CD4-positive, alpha-beta T cell treated with Interleukin-17A for 1 hour (primary cell): Measurements from ENCODE around the gene GIGYF1.
"Not testable (repeated sequence)": the region's sequence is repeated elsewhere in the genome, so short reads cannot be mapped to it uniquely, and the experiment has no call there.

Experiments
- DNase-seq: peaks from one replicate; pipeline ENCODE4 v3.0.0-alpha.2; 2020

GIGYF1 gene

DNA sequence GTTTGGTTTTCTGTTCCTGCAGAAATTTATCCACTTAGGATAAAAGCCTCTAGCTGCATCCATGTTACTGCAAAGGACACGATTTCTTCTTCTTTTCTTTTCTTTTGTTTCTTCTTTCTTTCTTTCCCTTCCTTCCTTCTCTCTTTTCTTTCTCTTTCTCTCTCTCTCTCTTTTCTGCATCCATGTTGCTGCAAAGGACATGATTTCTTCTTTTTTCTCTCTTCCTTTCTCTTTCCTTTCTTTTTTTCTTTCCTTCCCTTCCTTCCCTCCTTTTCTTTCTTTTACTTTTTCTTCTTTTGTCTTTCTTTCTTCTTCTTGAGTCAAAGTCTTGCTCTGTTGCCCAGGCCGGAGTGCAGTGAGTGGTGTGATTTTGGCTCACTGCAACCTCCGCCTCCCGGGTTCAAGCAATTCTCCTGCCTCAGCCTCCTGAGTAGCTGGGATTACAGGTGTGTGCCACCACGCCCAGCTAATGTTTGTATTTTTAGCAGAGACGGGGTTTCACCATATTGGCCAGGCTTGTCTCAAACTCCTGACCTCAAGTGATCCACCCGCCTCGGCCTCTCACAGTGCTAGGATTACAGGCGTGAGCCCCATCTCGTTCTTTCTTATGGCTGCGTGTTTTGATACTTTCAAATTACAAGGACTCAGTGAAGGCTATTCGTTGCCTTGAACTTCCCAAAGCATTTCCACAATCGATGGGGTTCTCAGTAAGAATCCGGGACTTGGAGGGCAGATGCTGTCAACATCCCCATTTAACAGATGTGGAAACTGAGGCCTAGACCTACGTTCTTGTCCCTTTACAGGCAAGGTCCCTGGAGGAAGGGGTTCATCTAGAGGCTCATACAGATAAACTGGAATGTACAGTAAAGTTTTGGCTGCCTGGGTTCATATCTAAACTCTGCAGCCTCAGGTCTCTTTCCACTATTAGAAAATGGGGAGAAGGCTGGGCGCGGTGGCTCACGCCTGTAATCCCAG is 22.4 kb downstream of the GIGYF1 start:
- DNase-seq: no peak

DNA sequence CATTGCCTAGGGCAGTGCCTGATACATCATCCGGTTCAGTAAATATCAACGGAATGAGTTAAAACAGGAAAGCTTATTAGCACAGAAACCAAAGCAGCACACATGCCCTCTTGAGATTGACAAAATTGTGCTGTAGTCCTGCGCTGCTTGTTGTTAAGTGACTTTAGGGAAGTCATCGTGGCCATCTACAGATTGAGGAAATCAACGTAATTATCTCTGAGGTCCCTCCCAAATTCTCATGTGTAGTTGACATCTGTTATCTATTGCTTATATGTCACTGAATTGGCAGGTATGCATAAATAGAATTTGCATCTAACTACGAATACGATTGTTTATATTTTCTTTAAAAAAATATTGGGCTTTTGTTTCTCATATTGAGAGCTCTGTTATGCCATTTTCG is 24.0 kb downstream of the GIGYF1 start:
- no peak for DNase-seq

DNA sequence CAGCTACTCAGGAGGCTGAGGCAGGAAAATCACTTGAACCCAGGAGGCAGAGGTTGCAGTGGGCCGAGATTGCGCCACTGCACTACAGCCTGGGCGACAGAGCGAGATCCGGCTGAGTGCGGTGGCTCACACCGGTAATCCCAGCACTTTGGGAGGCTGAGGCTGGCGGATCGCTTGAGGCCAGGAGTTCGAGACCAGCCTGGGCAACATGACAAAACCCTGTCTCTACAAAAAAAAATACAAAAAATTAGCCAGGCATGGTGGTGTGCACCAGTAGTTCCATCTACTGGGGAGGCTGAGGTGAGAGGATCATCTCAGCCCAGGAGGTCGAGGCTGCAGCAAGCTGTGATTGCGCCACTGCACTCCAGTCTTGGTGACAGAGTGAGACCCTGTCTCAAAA is 24.9 kb downstream of the GIGYF1 start:
- DNase-seq: not testable (repeated sequence)

DNA sequence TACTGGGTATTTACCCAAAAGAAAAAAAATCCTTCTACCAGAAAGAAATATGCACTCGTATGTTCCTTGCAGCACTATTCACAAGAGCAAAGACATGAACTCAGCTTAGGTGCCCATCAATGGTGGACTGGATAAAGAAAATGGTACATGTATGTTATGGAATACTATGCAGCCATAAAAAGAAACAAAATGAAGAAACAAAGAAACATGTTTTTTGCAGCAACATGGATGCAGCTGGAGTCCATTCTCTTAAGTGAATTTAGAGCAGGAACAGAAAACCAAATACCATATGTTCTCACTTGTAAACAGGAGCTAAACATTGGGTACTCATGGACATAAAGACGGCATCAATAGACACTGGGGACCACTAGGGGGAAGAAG is 26.0 kb downstream of the GIGYF1 start:
- no peak for DNase-seq

DNA sequence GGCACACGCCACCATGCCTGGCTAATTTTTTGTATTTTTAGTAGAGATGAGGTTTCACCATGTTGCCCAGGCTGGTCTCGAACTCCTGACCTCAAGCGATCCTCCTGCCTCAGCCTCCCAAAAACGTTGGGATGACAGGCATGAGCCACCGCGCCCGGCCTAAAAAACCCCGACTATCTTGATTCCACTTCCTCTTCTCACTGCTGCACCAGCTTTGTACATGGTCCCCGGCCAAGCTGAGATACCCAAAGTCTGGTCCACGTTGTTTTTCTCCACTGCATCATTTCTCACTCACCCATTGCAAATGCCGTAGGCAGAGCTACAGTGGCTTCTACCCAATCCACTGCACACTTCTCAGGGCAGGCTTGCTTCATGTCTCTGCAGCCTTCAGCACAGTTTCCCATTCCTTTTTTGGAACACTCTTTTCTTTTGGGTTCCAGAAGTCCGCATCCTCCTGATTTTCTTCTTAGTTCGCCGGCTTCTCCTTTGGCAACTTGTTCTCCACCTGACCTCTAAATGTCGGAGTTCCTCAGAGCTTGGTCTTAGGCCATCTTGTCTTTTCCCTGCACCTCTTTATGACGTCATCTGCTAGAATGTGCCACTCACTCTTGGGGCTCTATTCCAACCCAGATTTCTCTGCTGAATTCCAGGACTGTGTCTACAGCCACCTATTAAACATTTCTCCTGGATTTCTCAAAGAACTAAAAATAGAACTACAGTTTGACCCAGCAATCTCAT is 26.6 kb downstream of the GIGYF1 start:
- no peak for DNase-seq

DNA sequence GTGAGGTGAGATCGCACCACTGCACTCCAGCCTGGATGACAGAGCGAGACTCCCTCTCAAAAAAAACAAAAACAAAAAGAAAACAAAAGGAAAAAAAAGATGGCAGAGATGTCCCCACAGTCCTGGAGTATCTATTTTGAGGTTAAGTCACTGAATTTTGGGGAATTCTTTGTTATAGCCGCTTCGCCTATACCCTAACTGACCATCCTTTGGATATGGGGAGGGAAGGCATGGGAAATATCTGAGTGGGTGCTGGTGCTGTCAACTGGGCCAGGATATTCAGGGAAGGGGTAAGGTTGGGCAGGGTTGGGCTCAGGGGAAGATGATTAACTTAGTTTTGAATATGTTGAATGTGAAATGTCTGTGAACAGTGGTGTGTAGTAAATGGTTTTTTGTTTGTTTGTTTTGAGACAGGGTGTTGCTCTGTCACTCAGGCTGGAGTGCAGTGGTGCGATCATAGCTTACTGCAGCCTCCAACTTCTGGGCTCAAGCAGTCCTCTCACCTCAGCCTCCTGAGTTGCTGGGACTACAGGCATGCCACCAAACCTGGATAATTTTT is 28.8 kb downstream of the GIGYF1 start:
- no peak for DNase-seq

DNA sequence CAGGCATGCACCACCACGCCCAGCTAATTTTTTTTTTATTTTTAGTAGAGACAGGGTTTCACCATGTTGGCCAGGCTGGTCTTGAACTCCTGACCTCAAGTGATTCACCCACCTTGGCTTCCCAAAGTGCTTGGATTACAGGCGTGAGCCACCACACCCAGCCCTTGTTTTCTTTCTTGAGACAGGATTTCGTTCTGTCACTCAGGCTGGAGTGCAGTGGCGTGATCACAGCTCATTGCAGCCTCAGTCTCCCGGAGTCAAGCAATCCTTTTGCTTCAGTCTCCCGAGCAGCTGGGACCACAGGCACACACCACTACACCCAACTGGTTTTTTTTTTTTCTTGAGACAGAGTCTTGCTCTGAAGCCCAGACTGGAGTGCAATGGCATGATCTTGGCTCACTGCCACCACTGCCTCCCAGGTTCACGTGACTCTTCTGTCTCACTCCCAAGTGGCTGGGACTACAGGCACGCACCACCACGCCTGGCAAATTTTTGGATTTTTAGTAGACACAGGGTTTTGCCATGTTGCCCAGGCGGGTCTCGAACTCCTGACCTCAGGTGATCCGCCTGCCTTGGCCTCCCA is 31.8 kb downstream of the GIGYF1 start:
- DNase-seq: not testable (repeated sequence)

DNA sequence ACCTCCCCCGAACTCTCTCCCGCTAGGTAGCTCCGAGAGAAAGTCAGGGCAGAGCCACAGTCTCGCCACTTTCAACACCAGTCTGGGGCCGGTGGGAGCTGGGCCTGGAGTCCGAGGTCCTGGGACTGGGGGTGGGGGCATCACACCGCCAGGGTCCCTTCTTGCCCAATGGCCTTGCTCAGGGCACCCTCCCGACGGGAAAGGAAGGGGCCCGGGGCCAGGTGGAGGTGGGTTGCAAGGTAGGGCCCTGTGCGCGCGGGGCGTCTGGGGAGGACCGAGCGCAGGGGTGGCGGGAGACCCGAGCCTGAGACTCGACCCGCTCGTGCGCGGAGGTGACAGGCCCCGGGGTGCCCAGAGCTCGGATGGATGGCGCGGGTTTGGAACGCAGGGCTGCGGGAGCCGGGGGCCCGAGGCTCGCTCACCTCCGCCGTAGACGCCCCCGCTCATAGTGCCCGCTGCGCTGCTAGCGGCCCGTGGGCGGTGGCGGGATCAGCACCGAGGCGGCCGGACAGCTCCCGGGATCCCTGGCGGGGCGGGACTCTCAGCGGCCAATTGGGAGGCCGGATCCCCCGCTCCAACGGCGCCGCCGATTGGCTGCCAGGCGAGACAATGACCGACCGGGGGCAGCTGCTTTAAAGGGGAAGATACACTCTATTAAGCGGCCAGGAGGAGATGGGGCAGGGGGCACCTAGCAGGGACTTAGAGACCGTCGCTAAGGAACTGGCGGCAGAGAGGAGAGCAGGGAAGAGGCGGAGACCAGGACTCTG is 38.0 kb downstream of the GIGYF1 start, which contains the start of gene ACTL6B:
ACTL6B (minus strand) TSS at position 541 of the 767 bp plus-strand sequence; CDS start at position 447, 94 bp downstream.
- peak; percentile 57 for DNase-seq

DNA sequence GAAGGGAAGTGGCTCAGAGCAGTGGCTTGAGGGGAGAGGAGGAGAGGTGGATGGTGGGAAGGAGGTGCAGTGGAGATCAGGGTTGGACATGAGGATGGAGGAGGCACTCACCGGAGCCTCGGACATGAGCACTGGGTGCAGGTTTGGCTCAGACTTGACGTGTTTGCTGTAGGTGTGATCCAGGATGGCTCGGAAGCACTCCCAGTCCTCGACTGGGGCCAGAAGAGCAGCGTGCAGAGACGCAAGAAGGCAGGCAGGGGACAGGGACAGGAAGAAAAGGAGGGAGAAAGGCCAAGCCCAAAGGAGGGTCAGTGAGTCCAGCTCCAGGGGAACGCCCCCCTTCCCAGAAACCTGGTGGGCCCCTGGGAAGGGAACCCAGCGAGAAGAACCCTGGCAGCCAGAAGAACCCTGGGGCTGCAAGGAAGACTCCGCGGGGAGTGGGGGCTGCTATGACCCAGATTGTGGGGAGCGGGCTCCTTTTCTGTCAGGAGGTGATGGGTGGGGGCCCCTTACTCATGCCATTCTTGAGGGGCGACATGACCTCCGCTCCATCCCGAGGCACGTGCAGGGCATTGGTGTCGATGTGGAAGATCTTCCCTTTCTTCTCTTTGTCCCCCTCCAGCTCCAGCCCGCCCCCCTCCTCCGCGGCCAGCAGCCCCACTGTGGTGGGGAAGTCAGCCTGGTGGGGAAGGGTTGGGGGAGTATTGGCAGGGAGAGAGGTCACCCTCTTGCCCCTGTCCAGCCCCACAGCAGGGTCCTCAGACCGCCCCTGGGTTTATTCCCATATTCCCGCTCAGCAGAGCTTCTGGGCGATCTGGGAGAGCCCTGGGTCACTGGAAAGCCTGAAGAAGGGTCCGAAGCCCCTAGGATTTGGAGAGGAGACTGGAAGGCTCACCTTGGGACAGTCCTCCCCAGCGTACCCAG is 38.9 kb downstream of the GIGYF1 start:
- no peak for DNase-seq

DNA sequence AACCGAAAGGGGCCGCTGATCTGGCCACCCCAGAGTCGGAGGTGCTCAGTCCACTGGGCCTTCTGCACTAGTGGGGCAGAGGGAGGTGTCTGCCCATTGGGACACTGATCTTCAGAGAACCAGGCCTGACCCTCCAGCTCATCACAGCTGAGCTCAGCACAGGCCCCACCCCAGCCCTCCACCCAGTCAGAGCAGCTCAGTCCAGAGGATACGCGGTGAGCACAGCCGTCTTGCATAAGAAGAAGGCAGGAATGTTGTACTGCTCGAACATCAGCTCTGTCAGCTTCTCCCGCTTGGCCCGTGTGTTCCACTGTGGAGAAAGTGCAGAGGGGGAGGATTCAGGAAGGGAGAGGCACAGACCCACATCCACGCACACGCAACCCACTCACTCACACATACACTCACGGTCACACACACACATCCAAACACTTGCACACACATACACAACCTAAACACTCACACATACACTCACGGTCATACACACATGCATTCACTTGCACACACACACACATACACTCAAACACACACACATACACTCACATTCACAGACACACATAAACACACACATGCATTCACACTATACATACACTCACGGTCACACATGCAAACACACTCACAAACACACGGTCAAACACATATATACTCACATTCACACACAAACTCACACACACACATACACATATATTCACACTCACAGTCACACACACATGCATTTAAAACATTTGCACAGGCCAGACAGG is 44.1 kb downstream of the GIGYF1 start:
- DNase-seq: no peak

DNA sequence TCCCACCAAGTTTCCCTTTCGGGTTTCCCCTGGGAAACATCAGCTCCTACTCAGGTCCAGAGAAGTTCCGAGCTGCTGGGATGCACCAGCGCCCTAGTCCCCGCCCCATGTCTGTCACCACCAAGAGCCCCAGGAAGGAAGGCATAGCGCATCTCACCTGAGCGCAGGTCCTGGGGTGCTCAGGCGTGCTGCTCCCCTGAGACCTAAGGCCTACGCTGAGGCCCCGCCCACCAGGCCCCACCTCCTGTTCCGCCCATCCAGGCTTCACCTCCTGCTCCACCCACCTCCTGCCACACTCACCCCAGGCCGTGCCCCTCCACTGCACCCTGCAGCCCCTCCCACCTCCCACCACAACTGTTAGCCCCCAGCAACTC is 51.5 kb downstream of the GIGYF1 start:
- peak; percentile 32 for DNase-seq

DNA sequence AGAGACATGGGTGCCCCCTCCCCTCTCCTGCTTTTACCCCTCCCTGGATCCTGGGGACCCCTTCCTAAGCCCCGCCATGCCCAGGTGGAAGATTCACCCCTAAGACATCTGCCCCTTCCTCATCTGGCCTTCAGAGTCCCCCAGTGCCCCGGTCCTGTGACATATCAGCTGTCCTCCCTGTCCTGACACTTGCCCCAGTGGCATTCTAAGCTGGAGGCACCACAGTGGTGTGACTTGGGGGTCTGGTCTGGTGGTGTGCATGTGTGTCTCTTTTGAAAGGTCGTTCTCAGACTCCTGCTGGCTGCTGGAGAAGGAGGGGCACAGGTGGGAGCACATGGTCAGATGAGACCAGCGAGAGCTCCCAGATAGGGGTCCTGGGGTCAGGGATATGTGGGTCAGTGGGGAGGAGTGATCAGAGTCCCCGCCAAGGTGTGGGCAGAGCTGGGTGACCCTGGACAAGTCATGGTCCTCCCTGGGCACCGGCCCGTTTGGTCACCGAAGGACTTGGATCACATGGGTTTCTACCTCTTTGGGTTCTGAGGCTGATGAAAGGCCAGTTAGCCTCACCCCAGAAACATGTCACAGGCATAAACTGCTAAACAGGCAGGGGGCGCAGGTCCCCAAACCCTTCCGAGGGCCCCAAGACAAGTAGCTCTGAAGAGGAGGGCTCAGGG is 52.1 kb downstream of the GIGYF1 start:
- DNase-seq: no peak

DNA sequence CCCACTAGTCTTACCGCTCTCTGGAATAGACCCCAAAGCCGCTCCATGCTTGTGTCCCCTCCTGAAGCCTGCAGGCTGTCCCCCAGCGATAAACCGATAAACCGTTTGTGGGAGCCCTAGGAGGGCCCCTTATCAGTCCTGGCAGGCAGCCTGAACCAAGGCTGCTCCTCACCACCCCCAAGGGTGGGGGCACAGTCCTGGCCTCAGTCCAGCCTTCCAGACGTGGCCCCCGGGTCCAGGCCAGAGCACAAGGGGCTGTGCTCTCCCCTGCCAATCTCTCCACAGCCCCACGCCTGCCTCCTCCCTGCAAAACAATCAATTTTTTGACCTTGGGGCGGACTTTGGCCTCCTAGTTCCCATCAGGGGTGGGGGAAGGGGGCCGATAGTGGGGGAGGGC is 52.6 kb downstream of the GIGYF1 start, which contains the start of gene TFR2:
TFR2 (minus strand) TSS at position 90 of the 397 bp plus-strand sequence; CDS start at position 47, 43 bp downstream.
- DNase-seq: no peak

DNA sequence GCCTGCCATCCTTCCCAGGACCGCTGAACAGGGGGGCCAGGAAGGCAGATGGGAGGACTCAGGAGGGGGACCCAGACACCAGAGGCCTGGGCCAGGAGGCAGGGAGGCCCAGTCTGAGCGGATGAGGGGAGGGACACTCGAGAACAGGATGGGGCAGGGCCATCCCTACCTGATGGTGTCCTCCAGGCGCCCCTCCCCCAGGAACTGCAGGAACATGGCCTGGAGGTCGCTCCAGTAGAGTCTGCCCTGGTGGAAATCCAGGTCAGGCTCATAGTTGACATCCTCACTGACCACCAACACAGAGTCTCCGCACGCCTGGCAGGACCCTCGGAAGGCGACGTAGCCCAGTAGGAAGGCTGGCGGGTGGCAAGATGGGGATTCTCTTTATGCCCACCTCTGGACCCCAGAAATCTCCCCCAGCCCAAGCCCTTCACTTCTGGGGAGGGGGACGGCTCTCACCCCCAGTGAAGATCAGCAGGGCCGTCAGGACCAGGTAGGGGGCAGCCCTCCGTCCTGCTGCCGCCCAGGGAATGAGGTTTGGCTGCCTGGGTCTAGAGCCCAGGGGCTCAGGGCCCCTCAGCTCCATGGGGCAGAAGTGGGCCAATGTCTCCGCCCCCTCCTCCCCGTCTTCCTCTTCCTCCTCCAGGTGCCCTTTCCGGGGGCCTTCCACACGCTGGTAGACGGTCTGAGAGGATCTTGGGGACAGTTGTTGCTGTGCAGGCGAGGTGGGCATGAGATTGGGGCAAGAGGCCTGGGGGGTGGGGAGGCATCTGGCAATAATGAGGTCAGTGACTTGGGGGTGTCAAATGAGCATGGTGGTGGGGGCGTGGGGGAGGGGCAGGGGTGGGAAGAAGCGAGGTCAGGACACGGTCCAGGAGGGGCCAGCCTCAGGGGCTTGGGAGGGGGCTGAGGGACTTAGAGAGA is 53.3 kb downstream of the GIGYF1 start:
- no peak for DNase-seq

DNA sequence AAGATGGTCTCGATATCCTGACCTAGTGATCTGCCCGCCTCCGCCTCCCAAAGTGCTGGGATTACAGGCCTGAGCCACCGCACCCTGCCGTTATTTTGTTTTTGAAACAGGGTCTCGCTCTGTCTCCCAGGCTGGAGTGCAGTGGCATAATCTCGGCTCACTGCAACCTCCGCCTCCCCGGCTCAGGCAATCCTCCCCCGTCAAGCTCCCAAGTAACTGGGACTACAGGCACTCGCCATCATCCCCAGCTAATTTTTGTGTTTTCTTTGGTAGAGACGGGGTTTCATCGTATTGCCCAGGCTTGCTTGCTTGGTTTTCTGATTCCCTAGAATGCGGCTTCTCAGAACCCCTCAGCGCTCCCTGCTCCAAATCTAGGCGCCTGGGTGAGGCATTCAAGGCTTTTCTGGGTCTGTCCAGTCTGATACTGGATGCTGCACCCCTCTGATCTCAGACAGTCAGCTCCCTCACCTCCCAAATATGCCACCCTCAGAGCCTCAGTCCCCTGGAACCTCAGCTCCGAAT is 54.0 kb downstream of the GIGYF1 start:
- no peak for DNase-seq

DNA sequence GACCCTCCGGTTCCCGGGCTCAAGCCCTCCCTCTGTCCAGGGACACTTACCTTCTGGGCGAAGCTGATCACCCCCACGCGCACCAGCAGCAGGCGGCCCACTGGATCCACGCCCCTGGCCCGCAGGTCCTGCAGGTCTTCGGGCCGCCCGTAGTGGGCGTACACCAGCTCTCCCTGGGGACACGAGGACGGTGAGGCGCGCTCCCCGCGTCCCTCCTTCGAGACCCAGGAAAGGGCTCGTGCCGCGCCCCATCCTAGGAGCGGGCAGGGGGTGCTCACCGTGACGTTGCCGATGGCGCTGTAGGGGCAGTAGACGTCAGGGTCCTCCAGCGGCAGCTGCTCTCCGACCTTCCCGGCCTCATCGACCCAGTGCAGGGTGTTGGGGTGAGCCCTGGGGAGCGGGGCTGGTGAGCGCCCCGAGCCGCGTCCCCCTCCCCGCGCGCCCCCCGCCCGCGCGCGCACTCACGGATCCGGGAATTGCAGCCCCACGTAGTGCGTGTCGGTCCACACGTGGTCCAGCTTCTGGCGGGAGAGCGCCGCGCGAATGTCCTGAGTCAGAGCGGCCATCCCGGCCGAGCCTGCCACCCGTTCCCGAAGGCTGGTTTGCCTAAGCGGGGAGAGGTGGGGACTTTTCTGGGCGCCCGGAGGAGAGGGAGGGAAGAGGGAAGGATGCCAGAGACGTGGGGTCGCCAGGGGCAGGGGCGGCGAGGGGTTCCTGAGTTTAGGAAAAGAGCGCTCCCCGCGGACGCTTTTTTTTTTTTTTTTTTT is 60.9 kb downstream of the GIGYF1 start:
- peak; percentile 64 for DNase-seq

DNA sequence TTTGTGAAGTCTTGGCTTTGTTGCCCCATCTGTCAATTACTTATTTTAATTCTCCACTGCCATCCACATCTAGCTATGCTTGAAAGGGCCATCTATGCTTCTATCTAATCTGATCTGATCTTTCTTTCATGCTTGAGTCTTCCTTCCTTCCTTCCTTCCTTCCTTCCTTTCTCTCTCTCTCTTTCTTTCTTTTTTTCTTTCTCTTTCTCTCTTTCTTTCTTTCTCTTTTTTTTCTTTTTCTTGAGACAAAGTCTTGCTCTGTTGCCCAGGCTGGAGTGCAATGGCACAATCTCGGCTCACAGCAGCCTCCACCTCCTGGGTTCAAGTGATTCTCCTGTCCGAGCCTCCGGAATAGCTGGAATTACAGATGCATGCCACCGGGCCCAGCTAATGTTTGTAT is 64.0 kb downstream of the GIGYF1 start:
- no peak for DNase-seq
